Natural killer cell (primary cell): ENCODE results near the gene PAH. TPM values are rescaled to one million over a fixed set of nuclear protein-coding genes. Genes with fewer than 3 reads are reported as not detected.

ENCODE experiments used
- ATAC-seq, 3 donors: fragments of 150-1000 bp in 2 of 3; fragments of 200-7000 bp in 1 of 3; cut with Tn5 transposase; 1 replicate in 1 of 3; 2 replicates in 2 of 3; pipeline ENCODE4 v1.10.0; 2021; ENCODE audit warnings: mild to moderate bottlenecking in 2 of 3, moderate library complexity in 2 of 3
- DNase-seq, 2 donors: peaks; one replicate each; pipeline versions ENCODE4 v3.0.0 to v3.0.0-alpha.2; 2013 to 2021; ENCODE audit warnings: mixed read lengths in 1 of 2
- H3K27ac ChIP-seq: one replicate; pipeline ENCODE4 v1.5.1; 2013; ENCODE audit warnings: mild to moderate bottlenecking, low read length
- H3K27me3 ChIP-seq: one replicate; pipeline ENCODE4 v1.6.1; 2013; ENCODE audit warnings: low read length; ENCODE audit not compliant: control insufficient read depth, insufficient read depth
- H3K36me3 ChIP-seq: one replicate; pipeline ENCODE4 v1.6.1; 2013; ENCODE audit warnings: low read length; ENCODE audit not compliant: control insufficient read depth, insufficient read depth
- H3K4me1 ChIP-seq: one replicate; pipeline ENCODE4 v1.6.1; 2013; ENCODE audit warnings: low read length; ENCODE audit not compliant: control insufficient read depth, insufficient read depth
- H3K4me3 ChIP-seq: one replicate; pipeline ENCODE4 v1.5.1; 2013; ENCODE audit warnings: low read length
- H3K9me3 ChIP-seq: one replicate; pipeline ENCODE4 v1.6.1; 2013; ENCODE audit warnings: low read length; ENCODE audit not compliant: control insufficient read depth, insufficient read depth
- H3K27ac Mint-ChIP-seq, 2 donors: one replicate each; pipeline ENCODE4 v1.8.0; 2022; ENCODE audit warnings: mild to moderate bottlenecking in 2 of 2, mixed read lengths in 2 of 2, moderate library complexity in 1 of 2
- H3K27me3 Mint-ChIP-seq, 2 donors: one replicate each; pipeline ENCODE4 v1.8.0; 2022; ENCODE audit warnings: low read depth in 2 of 2, mixed read lengths in 2 of 2
- H3K36me3 Mint-ChIP-seq: one replicate; pipeline ENCODE4 v1.8.0; 2022; ENCODE audit warnings: mixed read lengths
- H3K4me1 Mint-ChIP-seq, 2 donors: one replicate each; pipeline ENCODE4 v1.8.0; 2022; ENCODE audit warnings: mixed read lengths in 2 of 2
- H3K4me3 Mint-ChIP-seq: one replicate; pipeline ENCODE4 v1.8.0; 2022; ENCODE audit warnings: mild to moderate bottlenecking, moderate library complexity, mixed read lengths
- H3K9me3 Mint-ChIP-seq, 2 donors: one replicate each; pipeline ENCODE4 v1.8.0; 2022; ENCODE audit warnings: mixed read lengths in 2 of 2
- WGBS: methylation state at CpG from one replicate; pipeline ENCODE4 v1.1.7; 2013; ENCODE audit warnings: missing lambda C conversion rate; ENCODE audit not compliant: insufficient coverage; 5-methylcytosine and 5-hydroxymethylcytosine counted together
- intact Hi-C: fragments of 100-400 bp; cut with micrococcal nuclease; formaldehyde crosslinking; loops from one replicate; pipeline ENCODE4 v1.14.2; 2022
- total RNA-seq, 4 donors: library from RNA; stranded (reverse); fragments of 120-200 nt in 1 of 4; gene quantifications; one replicate each; pipeline versions ENCODE4 v1.2.3 to v1.2.4, GENCODE V29; 2013 to 2022
- TF ChIP-seq, protein P1 (sequence below): fragments of 200-600 bp; IDR thresholded peaks from one replicate; pipeline ENCODE4 v1.8.0; 2022; ENCODE audit warnings: antibody characterized with exemption

The PAH gene
- total RNA-seq, 3 donors from 2014 or later (not counting 1 experiment from before 2014, with no cell fraction given), result not detected

GRCh38 chr12:102916252-102917025 lies 605 bp downstream of the PAH start:
- no peaks in the 10 kb centered on the region for H3K4me1 Mint-ChIP-seq
- no peak overlapping the region for H3K4me3 Mint-ChIP-seq
- H3K27ac Mint-ChIP-seq, result no peak overlapping the region
- Histone ChIP-seq H3K9me3 (no peaks in the 10 kb centered on the region), H3K4me1 (peaks cover 9% of the 10 kb centered on the region), H3K4me3 (no peak overlapping the region), H3K36me3 (no peaks in the 10 kb centered on the region), H3K27ac (no peak overlapping the region), H3K27me3 (peaks cover 8% of the 10 kb centered on the region)
- TF ChIP-seq, protein P1, sequence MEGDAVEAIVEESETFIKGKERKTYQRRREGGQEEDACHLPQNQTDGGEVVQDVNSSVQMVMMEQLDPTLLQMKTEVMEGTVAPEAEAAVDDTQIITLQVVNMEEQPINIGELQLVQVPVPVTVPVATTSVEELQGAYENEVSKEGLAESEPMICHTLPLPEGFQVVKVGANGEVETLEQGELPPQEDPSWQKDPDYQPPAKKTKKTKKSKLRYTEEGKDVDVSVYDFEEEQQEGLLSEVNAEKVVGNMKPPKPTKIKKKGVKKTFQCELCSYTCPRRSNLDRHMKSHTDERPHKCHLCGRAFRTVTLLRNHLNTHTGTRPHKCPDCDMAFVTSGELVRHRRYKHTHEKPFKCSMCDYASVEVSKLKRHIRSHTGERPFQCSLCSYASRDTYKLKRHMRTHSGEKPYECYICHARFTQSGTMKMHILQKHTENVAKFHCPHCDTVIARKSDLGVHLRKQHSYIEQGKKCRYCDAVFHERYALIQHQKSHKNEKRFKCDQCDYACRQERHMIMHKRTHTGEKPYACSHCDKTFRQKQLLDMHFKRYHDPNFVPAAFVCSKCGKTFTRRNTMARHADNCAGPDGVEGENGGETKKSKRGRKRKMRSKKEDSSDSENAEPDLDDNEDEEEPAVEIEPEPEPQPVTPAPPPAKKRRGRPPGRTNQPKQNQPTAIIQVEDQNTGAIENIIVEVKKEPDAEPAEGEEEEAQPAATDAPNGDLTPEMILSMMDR, result no peak
- H3K9me3 Mint-ChIP-seq, result peaks cover 0 to 3% of the 10 kb centered on the region in 2 donors
- intact Hi-C loops, result no loop called here
- ATAC-seq (no peak), DNase-seq (no peak)
- peaks cover 5 to 7% of the 10 kb centered on the region in 2 donors for H3K27me3 Mint-ChIP-seq
- WGBS, result 72% methylated on average over 5 of the region's 5 CpGs
- no peaks in the 10 kb centered on the region for H3K36me3 Mint-ChIP-seq

DNA sequence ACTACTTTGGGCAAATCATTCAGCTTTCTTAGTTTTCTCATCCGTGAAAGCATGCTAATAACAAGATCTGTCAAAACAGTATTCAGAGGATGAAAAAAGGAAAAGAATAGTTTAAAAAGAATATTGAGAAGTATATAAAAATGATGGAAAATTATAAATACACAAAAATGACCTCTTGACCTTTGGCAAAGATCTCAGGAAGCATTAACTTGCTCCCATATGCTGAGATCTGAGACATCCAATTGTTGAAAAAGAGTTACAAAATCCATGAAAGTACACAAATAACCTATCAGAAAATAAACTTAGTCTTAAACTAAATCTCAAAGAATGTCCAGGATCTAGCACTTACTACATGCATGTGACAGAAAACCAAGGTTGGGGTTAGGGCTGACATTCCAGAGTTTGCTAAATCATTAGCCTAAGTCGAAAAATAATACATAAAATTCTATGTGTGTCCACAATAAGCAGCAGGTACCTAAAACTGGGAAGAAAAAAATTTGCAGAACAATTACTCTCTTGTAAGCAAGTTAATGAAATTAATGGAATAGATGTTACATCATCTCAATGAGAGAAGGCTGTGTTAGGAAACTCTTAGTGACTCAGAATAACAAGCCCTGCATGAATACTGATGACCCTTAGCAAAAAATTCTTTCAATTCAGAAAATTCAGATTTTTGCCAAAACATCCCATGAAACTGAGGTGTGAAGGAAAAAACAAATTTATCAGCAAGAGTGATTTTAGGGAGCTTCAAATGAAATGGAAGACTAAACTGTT lies 3.4 kb downstream of the PAH start:
- Mint-ChIP-seq H3K27ac (no peak overlapping the region), H3K9me3 (peaks cover 0 to 3% of the 10 kb centered on the region in 2 donors), H3K36me3 (no peaks in the 10 kb centered on the region), H3K4me1 (no peaks in the 10 kb centered on the region), H3K27me3 (peaks cover 5 to 7% of the 10 kb centered on the region in 2 donors), H3K4me3 (no peak overlapping the region)
- H3K27me3 ChIP-seq, result peaks cover 6% of the 10 kb centered on the region
- H3K4me1 ChIP-seq, result peaks cover 9% of the 10 kb centered on the region
- intact Hi-C loops, result no loop called here
- no peaks in the 10 kb centered on the region for H3K9me3 ChIP-seq
- no peak for ATAC-seq
- no peak overlapping the region for H3K4me3 ChIP-seq
- no peak overlapping the region for H3K27ac ChIP-seq
- no peaks in the 10 kb centered on the region for H3K36me3 ChIP-seq
- WGBS, result 80% methylated on average over 1 of the region's 2 CpGs
- no peak for DNase-seq
- TF ChIP-seq, protein P1, result no peak

DNA sequence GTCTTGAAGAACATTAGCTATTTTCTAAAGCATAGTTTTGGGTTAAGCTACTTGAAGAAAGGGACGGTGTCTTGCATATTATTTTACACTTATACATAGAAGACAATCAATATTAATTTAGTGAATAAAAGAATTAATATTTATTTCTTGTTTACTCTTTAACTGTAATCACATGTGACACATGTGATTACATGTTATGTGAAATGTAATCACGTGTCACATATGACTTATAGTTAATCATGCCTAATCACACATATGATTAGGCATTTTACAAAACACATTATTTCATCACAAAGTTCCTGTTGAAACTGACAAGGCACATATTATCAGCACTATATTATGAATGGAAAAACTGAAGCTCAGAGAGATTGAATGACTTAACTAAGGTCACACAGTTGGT lies 4.8 kb downstream of the PAH start:
- Histone ChIP-seq H3K36me3 (no peaks in the 10 kb centered on the region), H3K27me3 (peaks cover 6% of the 10 kb centered on the region), H3K4me1 (peaks cover 4% of the 10 kb centered on the region), H3K27ac (no peak overlapping the region), H3K9me3 (no peaks in the 10 kb centered on the region), H3K4me3 (no peak overlapping the region)
- H3K4me1 Mint-ChIP-seq, result no peaks in the 10 kb centered on the region
- H3K27me3 Mint-ChIP-seq, result peaks cover 5 to 7% of the 10 kb centered on the region in 2 donors
- H3K27ac Mint-ChIP-seq, result no peak overlapping the region
- H3K4me3 Mint-ChIP-seq, result no peak overlapping the region
- ATAC-seq (no peak), DNase-seq (no peak)
- H3K36me3 Mint-ChIP-seq, result no peaks in the 10 kb centered on the region
- intact Hi-C loops, result no loop called here
- peaks cover 0 to 3% of the 10 kb centered on the region in 2 donors for H3K9me3 Mint-ChIP-seq
- no CpG with 5 or more reads among the region's 2 CpGs for WGBS
- TF ChIP-seq, protein P1, result no peak
